ENCODE results near the gene DDIT4.
"Not testable (repeated sequence)": the region's sequence is repeated elsewhere in the genome, so short reads cannot be mapped to it uniquely, and the experiment has no call there.

Gene DDIT4, protein sequence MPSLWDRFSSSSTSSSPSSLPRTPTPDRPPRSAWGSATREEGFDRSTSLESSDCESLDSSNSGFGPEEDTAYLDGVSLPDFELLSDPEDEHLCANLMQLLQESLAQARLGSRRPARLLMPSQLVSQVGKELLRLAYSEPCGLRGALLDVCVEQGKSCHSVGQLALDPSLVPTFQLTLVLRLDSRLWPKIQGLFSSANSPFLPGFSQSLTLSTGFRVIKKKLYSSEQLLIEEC

GRCh38 chr10:72273410-72274212 lies at the start of gene DDIT4:
Gene DDIT4, plus strand, starts transcription at chr10:72273924. Its CDS starts 293 bp downstream, at chr10:72274217.
- peak; percentile 84 to 86 for DNase-seq

DNA sequence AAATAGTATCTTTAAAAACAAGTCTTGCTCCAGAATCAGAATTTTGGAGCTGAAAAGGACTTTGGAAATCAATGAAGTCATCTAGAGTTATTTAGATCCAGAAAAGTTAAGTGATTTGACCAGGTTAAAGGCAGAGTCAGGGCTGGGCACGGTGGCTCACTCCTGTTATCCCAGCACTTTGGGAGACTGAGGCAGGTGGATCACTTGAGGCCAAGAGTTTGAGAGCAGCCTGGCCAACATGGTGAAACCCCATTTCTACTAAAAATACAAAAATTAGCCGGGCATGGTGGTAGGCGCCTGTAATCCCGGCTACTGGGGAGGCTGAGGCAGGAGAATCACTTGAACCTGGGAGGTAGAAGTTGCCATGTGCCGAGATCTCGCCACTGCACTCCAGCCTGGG lies 49.5 kb upstream of the DDIT4 start:
- DNase-seq = not testable (repeated sequence)

DNA sequence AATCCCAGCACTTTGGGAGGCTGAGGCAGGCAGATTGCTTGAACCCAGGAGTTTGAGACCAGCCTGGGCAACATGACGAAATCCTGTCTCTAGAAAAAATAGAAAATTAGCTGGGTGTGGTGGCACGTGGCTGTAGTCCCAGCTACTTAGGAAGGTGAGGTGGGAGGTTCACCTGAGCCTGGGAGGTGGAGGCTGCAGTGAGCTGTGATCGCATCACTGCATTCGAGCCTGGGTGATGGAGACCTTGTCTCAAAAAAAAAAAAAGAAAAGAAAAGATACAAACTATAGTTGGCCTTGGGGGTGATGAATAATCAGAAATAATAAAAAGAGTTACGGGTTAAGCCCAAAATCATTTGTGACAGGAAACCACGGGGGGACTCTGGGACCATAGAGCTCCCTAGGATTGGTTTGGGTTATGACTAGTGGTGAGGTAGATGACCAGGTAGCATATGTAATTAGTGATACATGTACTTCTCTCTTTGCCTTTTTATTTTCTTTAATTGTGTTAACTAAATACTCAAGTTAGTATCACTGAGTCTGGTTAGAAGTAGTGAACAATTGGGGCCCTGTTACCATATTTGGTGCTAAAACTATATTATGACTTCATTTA lies 47.2 kb upstream of the DDIT4 start:
- DNase-seq = no peak

DNA sequence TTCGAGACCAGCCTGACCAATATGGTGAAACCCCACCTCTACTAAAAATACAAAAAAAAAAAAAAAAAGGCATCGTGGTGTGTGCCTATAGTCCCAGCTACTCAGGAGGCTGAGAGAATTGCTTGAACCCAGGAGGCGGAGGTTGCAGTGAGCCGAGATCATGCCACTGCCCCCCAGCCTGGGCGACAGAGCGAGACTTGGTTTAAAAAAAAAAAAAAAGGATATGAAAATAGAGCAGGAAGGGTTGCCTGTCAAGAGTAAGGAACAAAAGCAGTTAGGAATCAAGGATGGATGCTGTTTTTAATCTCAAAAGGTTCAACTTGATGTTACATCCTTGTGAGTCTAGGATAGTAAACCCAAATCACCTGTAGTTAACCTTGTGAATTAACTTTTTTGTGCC lies 45.9 kb upstream of the DDIT4 start:
- DNase-seq = no peak

DNA sequence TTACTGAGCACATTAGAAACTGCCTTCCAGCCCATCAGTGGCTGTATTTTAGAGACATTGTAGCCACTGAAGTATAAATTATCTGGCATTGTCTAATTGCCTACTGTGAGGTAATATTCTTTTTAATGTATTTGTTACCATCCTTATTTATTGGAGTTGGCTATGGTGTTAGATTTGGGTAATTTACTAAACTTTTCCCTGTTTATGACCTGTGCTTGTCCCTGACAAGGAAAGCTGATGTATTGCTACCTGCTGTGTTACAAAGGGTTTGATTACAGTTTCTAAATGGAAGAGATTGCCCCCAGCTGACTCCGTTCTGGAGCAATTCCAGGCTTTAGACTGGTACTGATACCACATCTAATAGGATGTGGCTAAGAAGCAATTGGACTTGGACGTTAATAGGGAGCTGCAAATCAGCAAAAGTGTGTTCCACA lies 45.4 kb upstream of the DDIT4 start:
- no peak for DNase-seq

DNA sequence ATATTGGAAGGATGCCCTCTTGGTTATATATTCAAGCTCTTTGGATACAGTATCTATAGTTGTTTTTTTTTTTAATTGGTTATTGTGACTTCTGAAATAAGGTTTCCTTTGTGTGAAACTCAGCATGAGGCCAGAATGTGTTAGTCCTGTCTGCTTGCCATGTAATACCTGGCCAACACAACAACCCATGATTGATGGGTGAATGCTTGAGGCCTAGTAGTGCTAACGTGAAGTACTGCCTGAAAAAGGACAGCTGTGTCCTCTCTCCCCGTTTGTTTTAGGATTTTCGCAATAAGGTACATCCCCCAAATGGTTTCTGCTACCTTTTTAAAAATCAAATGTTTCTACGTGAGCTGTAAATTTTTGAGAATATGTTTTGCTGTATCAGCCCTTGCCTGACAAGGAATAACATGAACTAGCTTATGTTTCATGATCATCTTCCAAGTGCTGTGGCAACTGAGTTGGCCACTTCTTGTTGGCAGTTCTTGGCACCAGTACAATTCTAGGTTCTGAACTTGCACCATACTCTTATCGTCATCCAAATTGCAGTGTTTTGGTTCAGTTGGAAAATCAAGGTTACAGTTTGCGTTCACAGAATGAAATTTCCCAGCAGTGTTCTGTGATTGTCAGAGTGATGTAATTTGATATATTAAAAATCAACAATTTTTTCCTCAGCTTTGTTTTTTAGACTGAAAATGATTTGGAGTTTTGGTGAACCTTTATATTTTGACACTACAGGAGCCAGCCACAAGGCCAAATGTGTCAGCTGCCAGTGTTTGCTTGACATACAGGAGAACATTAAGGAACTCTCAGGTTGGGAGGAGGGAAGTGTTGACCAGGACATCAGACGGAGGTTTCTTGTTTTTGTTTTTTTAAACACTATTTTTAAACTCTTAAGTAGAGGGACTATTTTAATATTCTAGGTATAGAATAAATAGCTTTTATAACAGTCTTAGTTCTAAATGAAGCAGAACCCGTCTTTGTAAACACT lies 44.2 kb upstream of the DDIT4 start:
- peak; percentile 11 to 34 for DNase-seq

DNA sequence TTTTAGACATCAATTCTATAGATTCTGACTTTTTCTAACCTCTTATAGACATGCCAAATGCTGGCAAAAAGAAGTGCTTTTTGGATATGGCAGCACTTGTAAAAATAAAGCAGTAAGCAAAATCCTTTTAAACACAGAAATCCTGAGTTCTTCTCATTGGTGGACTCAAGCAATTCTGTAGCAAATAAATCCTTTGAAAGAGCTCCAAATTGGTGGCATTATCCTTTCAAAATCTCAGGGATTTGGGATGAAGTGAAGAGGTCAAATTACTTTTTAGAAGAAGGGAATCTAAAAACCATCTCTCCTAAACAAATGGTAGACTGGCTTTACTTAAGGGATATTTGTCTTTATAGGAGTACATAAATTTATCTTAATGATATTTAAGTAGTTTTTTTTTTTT lies 40.1 kb upstream of the DDIT4 start:
- DNase-seq = no peak

- no peak for DNase-seq
These were observed 39.1 kb upstream of the DDIT4 start for GRCh38 chr10:72234560-72235095.

DNA sequence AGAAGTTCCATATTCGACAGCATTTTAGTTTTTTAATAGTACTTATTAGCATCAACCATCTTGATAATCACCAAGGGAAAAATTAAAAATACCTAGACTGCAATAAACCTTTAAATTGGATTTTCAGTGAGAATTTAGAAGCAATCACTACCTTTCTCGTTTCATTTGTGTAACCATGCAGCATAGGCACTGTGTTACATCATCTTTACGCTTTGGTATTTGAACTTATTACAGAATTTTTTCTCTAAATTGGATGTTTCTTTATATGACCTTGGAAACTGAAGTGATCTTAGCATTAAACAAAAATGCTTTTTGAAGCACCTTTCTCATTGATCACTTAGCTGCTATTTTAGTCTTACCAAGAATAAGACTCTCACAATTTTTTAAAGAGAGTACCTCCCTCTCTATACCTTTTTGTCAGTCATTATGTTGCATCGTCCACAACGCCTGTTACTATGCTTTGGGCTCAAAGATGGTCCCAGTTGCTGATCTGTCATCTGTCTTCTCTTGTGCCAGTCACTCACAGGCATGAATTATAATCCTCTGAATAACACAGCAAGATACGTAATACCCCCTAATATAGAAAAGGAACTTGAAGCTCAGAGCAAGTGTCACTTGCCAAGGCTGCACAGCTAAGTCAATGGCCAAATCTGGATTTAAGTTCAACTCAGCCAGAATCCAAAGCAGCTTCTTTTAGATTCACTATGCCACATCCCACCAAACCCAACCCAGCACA lies 38.0 kb upstream of the DDIT4 start:
- no peak for DNase-seq

GRCh38 chr10:72238392-72239175 lies 35.1 kb upstream of the DDIT4 start:
- no peak for DNase-seq

GRCh38 chr10:72239409-72239808 lies 34.3 kb upstream of the DDIT4 start:
- DNase-seq = no peak

DNA sequence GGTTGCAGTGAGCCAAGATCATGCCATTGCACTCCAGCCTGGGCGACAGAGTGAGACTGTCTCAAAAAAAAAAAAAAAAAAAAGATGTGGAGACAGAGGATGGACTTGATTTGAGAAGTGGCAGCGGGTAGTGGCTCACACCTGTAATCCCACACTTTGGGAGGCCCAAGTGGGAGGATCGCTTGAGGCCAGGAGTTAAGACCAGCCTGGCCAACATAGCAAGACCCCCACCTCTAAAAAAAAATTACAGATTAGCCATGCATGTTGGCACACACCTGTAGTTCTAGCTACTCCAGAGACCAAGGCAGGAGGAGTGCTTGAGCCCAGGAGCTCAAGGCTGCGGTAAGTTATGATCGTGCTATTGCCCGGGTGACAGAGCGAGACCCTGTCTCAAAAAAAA lies 33.4 kb upstream of the DDIT4 start:
- DNase-seq = no peak

GRCh38 chr10:72241691-72242252 lies 32.0 kb upstream of the DDIT4 start:
- DNase-seq = no peak

DNA sequence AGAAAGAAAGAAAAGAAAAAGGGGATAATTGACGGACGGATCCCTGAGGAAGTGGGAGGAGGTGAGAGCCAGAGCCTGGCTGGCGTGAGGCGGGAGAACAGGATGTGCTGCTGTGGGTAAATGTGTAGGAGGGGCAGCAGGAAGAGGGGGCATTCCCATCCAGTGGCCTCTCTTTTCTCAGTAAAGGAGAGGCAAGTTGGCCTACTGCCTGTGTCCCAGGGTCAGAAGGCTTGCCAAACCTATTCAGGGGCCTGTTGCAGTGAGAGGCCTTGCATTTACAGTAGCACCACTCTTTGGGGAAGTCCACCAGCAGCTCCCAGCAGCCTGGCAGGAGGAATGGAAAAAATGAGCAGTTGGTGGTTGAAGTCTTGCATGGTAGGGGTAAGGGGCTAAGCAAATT lies 31.0 kb upstream of the DDIT4 start:
- DNase-seq = no peak

DNA sequence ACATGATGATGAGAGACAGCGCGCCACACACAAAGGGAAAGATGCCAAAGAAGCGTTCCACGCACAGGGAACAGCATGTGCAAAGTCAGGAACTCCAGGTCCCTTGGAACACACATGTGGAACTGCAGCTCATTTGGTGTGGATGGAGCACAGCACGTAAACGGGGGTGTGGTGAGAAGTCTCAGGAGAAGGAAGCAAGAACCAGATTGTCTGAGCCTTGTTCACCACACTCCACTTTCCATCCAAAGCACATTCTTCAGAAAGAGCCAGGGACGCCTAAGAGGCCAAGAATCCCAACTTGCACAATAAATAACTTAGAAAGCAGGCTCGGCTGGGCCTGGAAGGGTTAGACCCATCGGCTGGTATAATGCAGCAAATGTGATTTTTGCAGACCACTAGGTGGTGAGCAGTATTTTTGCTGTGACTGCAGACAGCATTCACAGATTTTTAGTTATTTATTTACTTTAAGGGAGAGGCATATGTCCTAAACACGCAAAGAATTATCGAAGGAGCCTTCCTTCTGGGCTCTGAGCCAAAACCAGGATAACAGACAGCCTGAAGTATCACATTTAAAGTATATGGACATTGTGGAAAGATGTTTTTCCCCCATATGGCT lies 29.8 kb upstream of the DDIT4 start:
- DNase-seq = no peak

- no peak for DNase-seq
These were observed 29.1 kb upstream of the DDIT4 start for GRCh38 chr10:72244573-72245038.

- no peak for DNase-seq
These were observed 27.7 kb upstream of the DDIT4 start for GRCh38 chr10:72245949-72246525.

- peak; percentile 24 to 27 for DNase-seq
These were observed 25.1 kb upstream of the DDIT4 start for GRCh38 chr10:72248468-72249151.

All from SHP77 (cell line).